H4 (cell line): ENCODE data around the gene SIGLEC12. TPM values are rescaled to one million over a fixed set of nuclear protein-coding genes. Genes with fewer than 3 reads are reported as not detected.
"Not testable (repeated sequence)": the region's sequence is repeated elsewhere in the genome, so short reads cannot be mapped to it uniquely, and the experiment has no call there.

Experiments used
- DNase-seq: peaks from one replicate; pipeline ENCODE4 v3.0.0-alpha.2; 2015; ENCODE audit warnings: low spot score
- total RNA-seq: library from RNA; depleted of rRNA; stranded (reverse); fragments of >200 nt; shearing (Covaris generic); gene quantifications from 2 replicates; pipeline ENCODE4 v1.2.3, GENCODE V29; 2014

Gene SIGLEC12
- total RNA-seq, 1 experiment from 2014 or later: not detected

GRCh38 chr19:51485960-51486660 is 15.5 kb downstream of the SIGLEC12 start:
- DNase-seq: no peak

- no peak for DNase-seq
Measured at GRCh38 chr19:51480590-51480989, 21.0 kb downstream of the SIGLEC12 start.

DNA sequence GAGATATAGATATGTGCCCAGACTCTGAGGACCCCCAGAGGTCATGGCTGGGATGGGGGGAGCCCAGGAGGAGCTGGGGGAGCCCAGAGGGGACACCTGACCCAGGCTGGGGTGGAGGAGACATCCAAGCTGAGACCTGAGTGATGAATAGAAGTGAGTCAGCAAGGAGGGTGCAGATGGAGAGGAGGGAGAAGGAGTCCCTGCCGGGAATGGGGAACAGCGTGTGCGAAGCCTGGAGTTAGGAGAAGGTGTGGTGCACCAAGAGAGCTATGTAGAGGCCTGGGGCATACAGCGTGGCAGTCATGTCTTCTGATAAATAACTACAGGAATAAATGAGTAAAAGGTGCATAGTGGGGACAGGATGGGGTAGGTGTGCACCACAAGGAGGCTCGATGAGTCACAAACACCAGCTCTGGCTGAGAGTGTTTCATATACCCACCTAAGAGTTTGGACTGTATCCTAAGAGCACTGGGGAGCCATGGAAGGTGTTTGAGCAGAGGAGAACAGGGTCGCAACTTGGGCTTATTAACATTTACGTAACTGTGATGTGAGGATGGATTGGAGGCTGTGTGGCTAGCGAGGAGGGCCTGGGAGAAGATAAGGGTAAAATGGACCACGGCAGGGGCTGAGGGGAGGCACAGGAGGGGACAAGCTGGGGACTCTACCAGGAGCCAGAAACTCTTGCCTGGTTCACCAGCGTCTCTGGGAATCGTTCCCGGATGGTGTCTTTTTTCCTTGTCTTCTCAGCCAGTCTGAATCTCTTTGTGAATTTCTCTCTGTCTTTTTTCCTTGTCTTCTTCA is 21.9 kb downstream of the SIGLEC12 start:
- no peak for DNase-seq

GRCh38 chr19:51478381-51479234 is 23.0 kb downstream of the SIGLEC12 start, which contains the start of gene CEACAM18:
CEACAM18 (plus strand) TSS chr19:51478539.
- no peak for DNase-seq

- no peak for DNase-seq
Measured at GRCh38 chr19:51477344-51477743, 24.3 kb downstream of the SIGLEC12 start.

GRCh38 chr19:51476164-51476563 is 25.4 kb downstream of the SIGLEC12 start:
- no peak for DNase-seq

DNA sequence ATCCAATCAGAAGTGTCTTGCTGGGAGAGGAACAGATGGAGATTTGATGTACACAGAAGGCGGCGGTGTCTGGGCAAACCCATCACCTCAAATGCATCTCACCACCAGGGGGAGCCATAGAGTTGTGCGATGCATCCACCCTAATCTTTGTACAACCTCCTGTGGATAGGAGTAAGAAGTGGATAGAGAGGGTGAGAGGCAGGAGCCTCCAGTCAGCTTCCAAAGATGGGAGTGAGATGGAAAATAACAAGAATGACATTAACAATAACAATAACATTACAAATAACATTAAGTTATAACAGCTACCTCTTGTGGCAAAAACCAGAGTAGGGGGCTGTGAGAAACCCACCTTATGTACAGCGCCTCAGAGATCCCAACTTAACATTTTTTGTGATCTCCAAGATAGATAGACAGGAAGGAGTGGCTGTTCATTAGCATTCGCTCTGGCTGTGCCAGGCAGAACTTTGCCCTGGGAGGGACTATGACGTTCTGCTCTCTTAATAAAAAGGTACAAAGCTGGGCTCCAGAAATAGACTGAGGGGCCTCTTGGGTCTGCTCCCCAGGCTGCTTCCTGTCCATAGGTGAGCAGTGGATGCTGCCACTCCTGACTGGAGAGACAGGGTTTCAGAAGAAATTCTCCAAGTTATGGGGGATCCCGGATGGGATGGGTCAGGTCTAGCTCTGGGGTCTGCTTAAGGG is 28.4 kb downstream of the SIGLEC12 start:
- peak; percentile 62 for DNase-seq

GRCh38 chr19:51472607-51473006 is 29.0 kb downstream of the SIGLEC12 start:
- DNase-seq: no peak

- no peak for DNase-seq
Measured at GRCh38 chr19:51471527-51471926, 30.1 kb downstream of the SIGLEC12 start.

DNA sequence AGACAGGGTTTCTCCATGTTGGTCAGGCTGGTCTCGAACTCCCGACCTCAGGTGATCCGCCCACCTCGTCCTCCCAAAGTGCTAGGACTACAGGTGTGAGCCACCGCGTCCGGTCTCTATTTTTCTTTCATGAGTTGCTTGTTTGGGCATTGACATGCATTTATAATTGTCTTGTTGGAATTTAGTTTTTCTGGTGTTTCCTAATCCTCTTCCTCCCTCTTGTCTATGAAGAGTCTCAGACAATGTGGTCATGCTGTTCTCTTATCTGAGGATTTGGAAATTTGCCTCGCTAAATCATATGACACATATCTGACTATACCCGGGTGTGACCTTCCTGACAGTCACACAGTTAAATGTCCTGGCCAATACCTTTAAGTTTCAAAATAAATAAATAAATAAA is 30.6 kb downstream of the SIGLEC12 start:
- no peak for DNase-seq

DNA sequence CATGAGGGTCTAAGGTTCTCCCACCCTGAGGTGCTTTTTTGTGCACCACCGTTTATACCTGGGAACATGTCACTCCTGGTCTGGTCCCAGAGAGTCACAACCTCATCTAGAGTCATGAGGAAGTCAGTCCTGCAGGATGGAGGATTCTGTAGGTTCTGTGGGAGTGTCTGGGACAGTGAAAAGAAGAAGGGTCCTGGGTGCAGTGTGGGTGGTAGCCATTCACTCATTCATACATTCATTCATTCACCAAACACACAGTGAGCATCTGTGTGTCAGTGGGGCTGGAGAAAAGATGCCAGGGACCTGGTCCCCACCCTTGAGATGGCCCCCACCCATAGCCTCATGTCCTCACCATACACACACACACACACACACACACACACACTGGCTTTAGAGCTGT is 32.0 kb downstream of the SIGLEC12 start:
- no peak for DNase-seq

DNA sequence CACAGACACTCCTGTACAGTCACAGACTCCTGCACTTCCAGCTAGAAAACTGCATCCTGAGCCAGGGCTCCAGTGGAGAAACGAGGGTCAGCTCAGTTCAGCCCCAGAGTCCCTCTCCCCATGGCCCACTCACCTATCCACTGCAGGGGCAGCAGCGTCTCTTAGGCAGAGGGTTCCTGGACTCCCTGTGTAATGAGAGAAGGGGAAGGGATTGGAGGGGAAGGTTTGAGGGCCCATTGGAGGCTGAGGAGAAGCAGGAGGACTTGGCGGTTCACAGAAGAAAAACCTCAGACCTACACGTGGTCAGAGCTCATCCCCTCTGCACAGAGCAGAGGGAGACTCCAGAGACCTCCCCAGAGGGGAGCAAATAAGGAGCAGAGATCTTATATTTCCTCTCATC is 32.4 kb downstream of the SIGLEC12 start:
- no peak for DNase-seq

- DNase-seq: no peak
Measured at GRCh38 chr19:51468545-51468920, 33.1 kb downstream of the SIGLEC12 start.

GRCh38 chr19:51467864-51468544 is 33.6 kb downstream of the SIGLEC12 start:
- no peak for DNase-seq

GRCh38 chr19:51466723-51467122 is 34.9 kb downstream of the SIGLEC12 start:
- no peak for DNase-seq

DNA sequence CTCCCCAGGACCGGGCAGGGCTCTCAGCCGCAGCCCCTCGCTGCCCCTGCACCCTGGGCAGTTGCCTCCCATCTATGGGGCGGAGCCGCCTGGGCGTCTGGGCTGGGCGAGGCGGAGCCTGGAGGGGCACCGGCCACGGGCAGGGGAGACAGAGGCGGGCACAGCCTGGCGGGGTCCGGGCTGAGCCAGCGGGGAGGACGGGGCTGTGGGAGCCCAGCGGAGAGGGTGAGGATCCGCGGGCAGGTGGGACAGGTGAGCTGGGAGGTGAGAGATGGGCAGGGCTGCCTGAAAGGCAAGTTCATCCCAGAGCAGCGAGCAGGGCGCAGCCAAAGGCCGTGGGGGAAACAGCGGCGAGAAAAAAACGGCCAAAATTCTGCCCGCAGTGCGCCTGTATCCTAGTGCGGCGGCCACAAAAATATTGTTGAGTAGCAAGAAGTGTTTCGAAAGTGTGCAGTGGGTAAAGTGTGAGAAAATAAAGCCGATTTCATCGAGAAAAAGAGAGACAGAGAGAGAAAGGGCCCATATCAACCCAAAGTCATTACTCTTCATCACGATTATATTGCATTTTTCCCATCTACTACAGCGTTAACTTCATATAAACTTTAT is 37.5 kb downstream of the SIGLEC12 start:
- not testable (repeated sequence) for DNase-seq

DNA sequence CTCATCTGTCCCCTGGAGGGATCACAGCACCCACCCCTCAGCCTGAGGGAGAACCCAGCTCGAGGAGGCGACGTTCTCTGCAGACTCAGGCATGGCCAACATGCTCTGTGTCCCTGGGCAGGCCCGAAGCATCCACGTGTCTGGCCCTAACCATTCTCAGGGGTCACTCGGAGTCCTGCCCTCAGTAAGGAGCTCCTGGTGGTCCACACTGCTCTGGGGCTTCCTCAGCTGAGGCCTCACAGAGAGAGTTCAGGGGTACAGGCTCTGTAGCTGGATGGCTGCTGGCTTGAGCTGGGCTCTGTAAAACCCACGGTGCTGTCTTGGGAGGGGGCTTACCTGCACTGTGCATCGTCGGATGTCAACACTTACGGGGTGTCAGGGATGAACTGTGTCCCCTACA is 38.9 kb downstream of the SIGLEC12 start:
- DNase-seq: no peak

- DNase-seq: no peak
Measured at GRCh38 chr19:51462276-51462675, 39.3 kb downstream of the SIGLEC12 start.

- no peak for DNase-seq
Measured at GRCh38 chr19:51461723-51462161, 39.9 kb downstream of the SIGLEC12 start.

DNA sequence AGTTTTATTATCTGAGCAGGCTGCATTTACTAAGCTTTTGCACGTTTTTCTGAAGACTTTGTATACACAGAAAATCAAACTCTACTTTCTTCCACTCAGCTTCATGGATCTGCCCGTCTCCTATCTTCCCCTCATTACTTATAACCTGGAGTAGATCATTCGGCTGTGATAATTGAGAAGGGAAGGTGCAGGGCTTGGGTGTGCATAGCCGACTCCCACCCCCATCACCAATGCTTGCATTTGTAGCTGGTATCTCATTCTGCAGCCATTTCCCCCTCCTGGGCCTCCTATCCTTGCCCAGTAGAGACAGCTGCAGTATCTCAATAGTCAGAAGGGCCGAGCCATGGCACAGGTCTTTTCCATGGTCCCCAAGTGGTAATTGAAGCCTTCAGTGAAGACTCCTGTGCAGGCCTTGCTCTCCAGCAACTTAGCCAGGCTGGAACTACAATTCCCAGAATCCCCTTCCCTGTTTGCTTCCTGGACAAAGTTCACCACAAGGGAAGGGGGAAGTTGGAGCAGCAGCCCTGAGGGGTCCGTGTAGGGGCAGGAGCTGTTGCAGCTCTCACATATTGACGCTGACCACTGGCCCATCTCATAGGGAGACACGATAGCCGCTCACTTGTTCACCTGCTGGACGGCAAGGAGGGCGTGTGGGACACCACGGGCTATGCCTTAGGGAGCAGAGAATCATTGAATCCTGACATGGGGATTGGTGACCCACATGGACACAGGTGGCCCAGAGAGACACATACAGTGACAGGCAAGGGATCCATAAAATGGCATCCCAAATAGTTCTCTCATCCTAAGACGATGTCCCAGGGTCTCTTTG is 41.2 kb downstream of the SIGLEC12 start:
- no peak for DNase-seq
